GM18858 (cell line): ENCODE data around the gene PPHLN1.

ENCODE experiments used
- ATAC-seq: cut with Tn5 transposase; IDR thresholded peaks from one replicate; pipeline ENCODE4 v1.9.1; 2021; ENCODE audit not compliant: unreplicated experiment

Gene PPHLN1

DNA sequence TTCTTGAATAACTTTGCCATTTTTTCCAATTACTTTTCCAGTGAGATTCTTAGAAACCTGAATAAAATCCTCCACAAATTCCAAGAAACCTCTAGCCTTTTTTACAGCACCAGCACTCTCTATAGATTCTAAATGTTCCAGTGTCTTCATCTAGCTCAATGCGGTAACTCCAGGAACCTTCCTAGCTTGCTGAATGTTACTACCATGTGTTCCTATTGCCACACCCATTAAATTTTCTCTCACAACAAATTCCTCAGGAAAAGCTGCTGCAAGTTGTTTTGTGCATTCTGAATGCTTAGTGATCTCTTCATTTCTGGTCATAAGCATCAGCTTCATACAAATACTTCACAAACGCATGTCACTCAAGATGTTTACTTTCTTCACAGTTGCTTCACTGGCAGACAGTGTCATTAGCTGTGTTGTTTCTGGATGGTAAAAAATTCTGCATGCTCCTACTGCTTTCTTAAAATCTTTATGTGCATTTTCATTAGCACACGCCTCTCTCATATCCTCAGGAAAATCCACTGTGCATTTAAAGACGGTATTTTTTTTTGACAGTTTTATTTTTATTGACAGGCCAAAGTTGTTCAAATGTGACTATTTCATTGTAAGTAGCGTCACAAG lies 106.7 kb downstream of the PPHLN1 start:
- ATAC-seq: no peak

DNA sequence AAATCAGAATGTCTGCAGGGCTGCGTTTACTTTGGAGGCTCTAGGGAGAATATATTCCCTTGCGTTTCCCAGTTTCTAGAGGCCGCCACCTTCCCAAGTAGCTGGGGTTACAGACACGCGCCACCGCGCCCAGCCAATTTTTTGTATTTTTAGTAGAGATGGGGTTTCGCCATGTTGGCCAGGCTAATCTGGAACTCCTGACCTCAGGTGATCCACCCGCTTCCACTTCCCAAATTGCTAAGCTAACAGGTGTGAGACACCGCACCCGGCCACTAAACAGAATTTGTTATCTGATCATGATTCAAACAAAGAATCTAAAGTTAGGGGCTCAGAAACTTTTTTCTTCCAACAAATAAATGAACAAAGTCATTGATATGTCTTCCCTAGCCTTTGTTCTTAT lies 114.6 kb downstream of the PPHLN1 start:
- ATAC-seq: no peak

DNA sequence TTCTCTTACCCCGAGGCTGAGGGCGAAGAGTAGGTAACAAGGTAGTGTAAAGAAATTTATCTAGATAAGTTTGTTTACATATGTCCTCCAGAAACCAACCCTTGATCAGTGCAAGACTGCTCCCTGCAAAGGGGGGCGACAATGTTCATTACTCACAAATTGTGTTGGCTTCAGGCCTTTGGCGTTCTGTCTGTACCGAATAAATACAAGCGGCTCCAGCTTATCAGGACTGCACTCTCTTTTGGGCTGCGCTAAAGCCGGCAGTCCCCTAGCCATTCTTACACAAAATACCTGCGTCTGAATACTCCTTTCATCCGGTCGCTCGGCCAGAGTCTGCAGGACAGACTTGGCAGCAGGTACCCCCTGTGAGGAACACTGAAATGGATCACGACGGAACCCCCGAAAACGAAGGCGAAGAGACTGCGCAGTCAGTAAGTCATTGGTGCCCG lies 116.4 kb downstream of the PPHLN1 start:
- no peak for ATAC-seq

DNA sequence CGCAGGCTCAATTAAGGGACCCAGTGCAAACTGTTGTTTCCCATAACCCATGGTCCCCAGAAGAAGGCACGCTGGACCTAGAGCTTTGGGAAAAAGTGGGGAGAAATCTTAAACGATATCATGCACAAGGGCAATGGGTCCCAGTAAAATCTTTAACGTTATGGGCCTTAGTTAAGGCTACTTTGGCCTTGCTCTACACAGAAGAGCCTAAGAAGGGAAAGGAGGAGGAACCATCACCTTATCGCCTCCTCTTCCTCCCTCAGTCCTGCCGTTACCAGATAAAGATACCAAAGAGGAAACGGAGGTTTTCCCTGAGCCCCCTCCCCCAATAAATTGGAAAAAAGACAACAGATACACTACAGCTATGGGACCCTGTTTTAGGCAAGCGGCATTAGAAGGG lies 116.9 kb downstream of the PPHLN1 start:
- no peak for ATAC-seq

DNA sequence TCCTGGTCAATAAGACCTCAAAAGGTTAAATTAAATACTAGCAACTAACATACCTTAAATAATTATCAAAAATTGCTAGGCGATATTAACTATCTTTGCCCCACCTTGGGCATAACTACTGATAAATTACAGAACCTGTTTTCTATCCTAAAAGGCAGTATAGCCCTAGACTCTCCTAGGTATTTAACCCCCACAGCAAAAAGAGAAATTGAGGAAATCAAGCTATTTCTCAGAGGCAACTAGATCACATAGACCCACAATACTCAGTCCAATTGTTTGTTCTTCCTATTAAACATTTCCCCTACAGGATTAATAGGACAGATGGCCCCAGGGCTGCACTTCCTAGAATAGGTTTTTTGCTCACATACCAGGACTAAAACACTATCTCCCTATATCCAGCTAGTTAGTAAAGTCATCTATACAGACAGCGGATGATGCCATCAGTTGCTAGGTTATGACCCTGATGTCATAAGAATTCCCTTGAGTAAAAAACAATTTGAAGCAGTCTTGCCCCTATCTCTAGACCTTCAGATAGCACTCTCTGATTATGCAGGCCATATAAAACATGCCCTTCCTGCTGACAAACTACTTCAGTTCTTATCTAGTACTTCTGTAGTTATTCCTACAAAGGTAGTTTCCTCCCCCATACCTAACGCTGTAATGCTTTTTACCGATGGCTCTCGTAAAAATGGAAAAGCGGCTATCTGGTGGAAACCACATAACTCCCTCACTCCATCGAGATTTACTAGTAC lies 118.4 kb downstream of the PPHLN1 start:
- no peak for ATAC-seq

DNA sequence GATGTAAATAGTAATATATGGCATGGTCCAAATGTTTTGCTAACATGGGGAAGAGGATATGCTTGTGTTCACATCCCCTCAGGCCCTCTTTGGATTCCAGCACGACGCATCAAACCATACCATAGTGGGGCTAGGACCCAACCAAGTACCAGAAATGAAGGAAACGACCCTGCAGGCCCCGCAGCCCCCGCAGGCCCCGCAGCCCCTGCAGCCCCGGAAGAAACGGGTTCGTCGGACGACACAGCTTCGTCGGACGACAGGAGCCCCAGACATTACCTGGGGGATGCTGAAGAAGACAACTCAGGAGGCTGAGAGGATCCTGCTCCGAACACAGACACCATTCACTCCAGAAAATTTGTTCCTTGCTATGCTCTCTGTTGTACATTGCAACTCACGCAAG lies 119.9 kb downstream of the PPHLN1 start:
- no peak for ATAC-seq

DNA sequence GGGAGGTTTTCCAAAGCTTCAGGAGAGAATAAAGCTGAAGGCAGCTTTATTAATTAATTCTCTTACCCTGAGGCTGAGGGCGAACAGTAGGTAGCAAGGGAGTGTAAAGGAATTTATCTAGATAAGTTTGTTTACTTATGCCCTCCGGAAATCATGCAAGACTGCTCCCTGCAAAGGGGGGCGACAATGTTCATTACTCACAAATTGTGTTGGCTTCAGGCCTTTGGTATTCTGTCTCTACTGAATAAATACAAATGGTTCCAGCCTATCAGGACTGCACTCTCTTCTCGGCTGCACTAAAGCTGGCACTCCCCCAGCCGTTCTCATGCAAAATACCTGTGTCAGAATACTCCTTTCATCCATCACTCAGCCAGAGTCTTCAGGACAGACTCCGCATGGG lies 120.8 kb downstream of the PPHLN1 start:
- ATAC-seq: no peak

DNA sequence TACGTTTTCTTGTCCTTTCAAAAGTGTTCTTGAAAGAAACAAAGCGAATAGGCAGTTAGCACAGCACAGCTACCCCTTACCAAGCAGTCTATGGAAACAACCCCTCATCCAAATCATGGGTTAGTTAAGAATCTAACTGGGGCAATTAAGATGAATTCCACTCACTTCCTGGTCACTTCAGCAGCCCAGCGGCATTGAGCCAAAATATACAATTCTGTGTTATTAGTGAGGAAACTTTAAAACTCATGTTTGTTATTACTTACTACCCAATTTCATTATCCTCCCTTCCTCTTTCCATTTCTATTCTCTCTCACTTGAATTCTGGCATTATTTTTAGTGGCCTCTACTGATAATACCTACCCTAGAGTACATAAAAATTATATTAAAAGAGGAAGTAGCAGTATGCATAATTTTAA lies 121.4 kb downstream of the PPHLN1 start:
- ATAC-seq: no peak

DNA sequence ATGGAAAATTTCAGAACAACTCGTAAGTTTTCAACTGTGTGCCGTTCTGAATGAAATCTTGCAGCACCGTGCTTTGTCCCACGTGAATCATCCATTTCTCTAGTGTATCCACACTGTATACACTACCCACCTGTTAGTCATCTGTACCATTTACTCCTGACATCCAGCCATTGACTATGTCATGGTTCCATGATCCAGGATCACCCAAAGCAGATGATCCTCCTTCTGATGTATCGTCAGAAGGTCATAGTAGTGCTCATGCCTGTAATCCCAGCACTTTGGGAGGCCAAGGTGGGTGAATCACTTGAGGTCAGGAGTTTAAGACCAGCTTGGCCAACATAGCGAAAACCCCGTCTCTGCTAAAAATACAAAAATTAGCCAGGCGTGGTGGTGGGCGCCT lies 122.9 kb downstream of the PPHLN1 start:
- ATAC-seq: no peak

DNA sequence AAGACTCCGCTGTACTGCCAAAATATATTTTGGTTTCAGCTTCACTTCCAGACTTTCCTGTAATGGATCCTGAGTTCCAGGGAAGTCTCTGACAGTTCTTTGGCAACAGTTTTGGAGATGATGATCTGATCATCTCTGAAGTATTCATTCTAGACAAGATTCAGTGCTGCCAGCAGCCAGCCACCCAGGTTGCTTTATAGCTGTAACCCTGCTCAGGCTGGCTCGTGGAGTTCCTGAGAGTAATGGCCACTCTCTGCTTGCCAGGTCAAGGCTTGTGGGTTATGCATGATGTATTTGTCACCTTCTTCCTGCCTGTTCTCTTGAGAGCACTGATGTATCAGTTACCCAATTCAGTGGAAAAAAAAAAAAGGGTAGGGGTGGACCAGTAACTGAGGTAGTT lies 124.3 kb downstream of the PPHLN1 start:
- no peak for ATAC-seq

DNA sequence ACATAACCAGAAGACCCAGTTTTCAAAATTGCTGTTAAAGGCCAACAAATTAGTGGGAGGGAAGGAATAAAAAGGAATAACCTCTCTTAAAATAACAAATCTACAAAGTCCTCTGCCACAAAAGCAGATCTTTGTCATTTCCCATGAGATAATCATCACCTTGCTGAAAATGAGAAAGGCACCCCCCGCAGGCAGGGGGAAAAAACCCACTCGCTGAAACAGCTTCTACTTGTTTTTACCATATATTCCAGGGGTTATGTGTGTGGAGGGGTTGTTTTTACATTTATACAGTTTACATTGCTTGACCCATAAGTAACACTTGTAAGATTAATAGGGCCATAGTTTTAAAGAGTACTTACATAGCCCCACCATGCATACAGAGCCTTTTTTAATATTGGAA lies 132.6 kb downstream of the PPHLN1 start:
- ATAC-seq: no peak

DNA sequence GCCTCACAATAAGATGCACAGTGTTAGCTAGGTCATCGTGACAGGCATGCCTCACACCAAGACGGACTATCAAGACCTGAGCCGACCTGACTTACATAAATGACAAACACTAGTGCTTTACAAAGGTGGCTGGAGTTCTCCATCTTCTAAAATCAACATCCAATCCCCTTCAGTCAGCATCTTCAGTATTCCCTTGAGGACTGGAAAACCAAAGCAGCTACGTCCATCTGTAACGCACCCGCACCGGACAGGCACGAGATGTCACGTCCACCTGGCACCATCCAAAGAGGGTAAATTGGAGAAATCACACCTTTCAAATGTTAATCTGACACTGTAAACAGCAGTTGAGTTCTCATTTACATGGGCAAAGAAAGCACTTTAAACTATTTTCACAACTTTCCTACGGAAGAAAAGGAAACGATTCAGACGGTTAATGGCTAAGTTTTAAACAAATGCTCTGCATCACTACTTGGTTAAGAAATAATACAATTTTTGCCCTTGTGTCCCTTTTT lies 133.4 kb downstream of the PPHLN1 start:
- ATAC-seq: no peak

DNA sequence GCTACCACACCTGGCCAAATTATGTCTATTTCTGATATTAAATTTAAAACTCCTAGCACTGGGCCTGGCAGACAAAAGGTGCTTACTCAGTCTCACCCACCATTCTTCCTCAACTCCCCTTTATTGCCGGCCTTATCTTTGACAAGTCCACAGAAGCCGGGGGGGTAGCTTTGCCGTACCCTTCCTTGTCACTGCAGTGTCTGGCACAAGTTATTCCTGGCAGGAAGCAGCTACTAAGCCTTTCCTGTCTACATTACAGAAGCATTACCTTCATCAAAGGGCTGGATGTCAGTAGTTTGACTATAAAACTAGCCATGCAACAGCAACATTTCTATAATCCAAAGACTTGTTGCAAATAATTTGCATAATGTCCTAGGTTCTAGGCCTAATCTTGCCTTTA lies 136.5 kb downstream of the PPHLN1 start:
- no peak for ATAC-seq

DNA sequence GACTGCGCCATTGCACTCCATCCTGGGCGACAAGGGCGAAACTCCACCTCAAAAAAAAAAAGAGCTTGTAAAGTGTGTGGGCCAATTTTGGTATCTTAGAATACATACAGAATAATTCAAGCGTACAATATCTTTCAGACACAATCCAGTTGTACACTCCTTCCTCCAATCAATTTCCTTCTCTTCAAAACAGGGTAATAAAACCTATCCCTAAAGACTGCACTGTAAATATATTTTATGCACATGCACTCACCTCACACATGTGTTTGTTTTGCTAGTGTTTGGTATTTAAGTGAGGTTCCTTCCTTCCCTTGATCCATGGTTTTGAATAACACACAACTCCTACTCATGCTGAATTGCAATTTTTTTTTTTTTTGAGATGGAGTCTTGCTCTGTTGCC lies 137.7 kb downstream of the PPHLN1 start:
- ATAC-seq: no peak

DNA sequence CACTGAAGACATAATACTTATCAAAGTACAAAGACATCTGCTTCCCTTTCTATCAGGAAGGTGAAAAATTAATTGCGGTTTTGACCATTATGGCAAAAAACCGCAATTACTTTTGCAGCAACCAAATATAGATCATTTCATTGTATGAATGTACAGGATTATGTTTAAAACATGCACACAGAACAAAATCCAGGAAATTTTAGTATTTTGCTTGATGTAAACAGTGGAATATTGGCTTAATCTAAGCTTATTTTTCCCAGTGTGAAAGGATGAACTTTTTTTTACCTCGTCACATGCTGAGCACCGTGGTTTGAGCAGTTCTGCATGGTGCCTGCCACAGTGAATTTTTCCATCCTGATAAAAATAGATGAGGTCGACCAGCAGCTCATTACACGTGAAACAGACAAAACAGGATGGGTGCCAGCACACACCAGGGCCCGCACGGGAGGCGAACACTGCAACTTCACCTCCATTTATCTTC lies 142.4 kb downstream of the PPHLN1 start:
- no peak for ATAC-seq

DNA sequence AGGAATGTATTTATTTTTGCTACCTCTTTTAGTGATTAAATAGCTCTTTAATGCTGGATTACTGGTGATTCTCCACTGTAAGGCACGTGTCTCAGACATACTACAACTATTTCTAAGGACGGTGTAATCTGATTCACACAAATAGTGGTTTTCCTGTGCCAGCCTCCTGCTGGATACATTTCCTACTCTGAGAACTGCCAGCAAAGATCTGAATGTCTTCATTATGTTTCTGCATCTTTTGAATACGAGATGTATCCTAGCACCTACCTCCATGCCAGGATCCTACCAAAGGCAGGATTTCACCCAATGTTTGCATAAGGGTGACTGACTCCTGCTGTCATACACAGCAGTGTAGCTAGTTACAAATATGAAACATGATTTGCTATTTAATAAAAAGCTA lies 143.0 kb downstream of the PPHLN1 start:
- peak; percentile 0 for ATAC-seq

DNA sequence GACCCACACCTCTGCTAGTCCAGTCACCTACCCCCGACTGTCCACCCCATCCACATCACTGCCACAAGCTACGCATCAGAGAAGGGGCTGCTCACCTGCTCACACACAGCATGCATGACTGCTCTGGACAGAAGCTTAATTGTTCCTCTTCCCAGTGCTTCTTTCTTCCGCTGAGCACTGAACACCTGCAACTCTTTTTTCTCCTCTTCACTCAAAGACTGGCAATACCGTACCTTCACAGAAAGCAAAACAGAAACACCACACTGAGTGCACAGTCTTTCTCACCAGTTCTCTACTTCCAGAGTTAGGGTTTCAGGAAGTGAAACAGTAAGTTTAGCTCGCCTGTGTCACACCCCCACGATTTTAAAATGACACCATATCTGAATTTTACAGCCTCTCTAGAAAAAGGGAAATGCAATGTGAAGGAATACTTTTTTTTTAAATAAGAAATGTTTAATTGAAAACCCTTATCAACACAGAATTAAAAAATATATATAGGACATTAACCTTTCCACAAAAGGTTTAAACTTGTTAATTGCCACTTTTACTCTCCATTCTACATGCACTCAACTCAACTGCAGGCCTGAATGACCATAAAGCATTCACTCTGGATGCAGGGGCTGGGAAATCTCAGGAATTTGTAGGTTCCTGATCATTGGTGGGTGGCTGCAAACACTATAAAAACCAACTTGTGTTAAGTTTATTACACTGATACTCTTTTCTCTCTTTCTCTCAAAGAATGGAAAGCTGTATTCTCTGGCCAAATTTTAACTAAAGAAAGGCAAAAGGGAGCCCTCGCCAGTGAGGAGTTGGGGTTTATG lies 143.6 kb downstream of the PPHLN1 start:
- peak; percentile 97 for ATAC-seq

DNA sequence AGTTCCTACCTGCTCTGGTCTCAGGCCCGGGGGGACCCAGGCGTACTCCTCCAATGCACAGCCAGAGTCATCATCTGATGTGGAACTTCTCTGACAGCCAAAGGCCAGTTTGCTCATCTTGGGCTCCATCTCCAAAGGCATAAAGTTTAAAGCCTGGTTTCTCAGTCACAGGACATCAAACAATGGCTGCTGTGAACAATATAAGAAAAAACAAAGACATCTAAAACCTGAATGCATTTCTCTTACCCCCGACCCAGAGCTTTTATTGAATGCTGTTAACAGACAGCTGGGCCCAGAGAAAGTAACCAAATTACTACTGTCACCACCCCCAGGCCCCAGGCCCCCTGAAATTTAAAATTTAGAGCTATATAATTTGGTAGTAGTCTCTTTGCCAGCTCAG lies 146.4 kb downstream of the PPHLN1 start:
- ATAC-seq: no peak

DNA sequence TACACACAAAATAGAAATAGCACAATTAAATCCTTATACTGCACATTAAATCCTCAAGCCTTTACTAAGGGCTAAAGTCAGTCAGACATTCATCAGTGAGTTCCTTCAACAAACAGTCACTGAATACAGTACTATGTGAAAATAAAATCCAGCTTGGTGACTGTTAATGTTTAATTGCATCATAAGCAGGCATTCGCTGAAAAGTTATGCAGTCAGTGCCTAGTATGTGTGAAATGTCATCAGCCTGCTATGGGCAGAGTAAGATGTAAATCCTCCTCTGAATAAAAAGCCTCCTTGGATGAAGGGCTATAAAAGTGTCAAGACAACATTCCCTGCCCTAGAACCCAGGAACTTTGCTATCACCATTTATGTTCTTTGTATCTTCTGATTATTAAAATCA lies 147.2 kb downstream of the PPHLN1 start:
- no peak for ATAC-seq

DNA sequence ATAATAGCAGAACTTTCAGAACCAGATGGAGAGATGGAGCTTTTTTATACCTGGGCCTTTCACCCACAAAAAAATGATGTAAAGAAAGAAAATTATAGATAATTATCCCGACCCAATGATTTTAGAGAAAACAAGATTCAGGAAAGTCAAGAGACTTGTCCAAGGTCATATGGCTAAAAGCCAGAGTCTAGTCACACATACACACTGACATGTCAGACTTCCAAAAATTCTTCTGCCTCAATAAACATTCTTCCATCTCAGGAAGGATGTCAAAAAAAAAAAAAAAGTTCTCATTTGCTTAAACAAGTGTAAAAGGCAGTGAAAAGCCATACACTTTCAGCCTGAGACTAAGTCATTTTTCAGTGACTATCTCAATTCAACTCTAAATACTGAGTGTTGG lies 147.6 kb downstream of the PPHLN1 start:
- ATAC-seq: no peak

DNA sequence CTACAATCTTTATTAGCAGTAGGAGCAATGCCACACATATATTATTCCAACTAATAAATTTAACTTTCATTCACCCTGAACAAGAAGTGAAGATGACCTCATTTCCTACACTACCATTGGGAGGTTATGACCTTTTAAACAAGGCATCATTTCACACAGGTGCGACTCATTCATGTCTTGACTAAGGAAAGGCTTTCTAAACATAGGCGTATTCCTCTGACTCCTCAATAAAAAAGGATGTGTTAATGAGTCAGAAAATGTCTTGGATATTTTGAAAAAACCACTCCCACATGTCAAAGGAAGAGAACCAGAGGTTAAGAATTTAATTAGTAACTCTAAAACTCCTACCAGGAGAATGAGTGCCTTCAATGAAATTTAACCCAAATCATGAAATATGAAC lies 148.4 kb downstream of the PPHLN1 start:
- ATAC-seq: no peak

DNA sequence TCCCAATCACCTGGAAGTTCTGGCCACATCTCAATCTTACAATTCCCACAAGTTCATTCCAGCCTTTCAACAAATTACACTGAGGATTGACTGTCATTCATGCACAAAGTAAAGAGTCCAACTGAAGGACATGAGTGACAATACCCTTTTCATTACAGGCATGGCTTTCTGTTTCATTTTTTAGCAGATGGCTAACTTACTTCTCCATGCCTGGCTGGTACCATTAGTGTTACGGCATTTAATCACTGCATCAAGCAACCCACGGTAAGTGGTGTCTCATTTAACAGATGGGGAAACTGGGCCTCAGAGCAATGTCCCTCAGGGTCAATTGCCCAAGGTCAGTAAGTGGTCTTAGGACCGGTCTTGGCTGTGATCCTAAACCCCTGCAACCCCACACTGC lies 149.1 kb downstream of the PPHLN1 start:
- peak; percentile 46 for ATAC-seq
